ENCODE measurements around the gene TMEM151A.
"Not testable (repeated sequence)": the region's sequence is repeated elsewhere in the genome, so short reads cannot be mapped to it uniquely, and the experiment has no call there.

- not testable (repeated sequence) for TF ChIP-seq CTCF (conservative IDR thresholded peaks at IDR 0.05; ENCODE audit: low read depth, low read length); EZH2phosphoT487 (IDR thresholded peaks at IDR 0.05; ENCODE audit: borderline replicate concordance, low read length); EZH2 (IDR thresholded peaks at IDR 0.05; ENCODE audit: low read length, unreplicated experiment)
Measured at GRCh38 chr11:66320748-66321147, 29.1 kb downstream of the TMEM151A start.

Measured in PC-3 (cell line).